Neutrophil (primary cell): ENCODE results near the gene SLC9A7.

Experiments used
- H3K27ac ChIP-seq: fragments of 200-600 bp; sonication (generic); 2 replicates; pipeline ENCODE4 v1.5.1; 2016; ENCODE audit warnings: mild to moderate bottlenecking, moderate library complexity
- H3K27me3 ChIP-seq: fragments of 200-600 bp; sonication (generic); 2 replicates; pipeline ENCODE4 v1.6.0; 2016; ENCODE audit warnings: mild to moderate bottlenecking
- H3K36me3 ChIP-seq: fragments of 200-600 bp; sonication (generic); 2 replicates; pipeline ENCODE4 v1.5.1; 2017
- H3K4me1 ChIP-seq, 2 experiments: fragments of 200-600 bp in 1 of 2; sonication (generic) in 1 of 2; 1 replicate in 1 of 2; 2 replicates in 1 of 2; pipeline versions ENCODE4 v1.5.1 to v1.6.1; 2013 to 2016; ENCODE audit warnings: low read depth in 1 of 2, low read length in 1 of 2, mild to moderate bottlenecking in 1 of 2, moderate library complexity in 1 of 2; ENCODE audit not compliant: control insufficient read depth in 1 of 2, insufficient read depth in 1 of 2
- H3K4me3 ChIP-seq, 2 experiments: fragments of 200-600 bp in 1 of 2; sonication (generic) in 1 of 2; 1 replicate in 1 of 2; 2 replicates in 1 of 2; pipeline ENCODE4 v1.5.1; 2013 to 2016; ENCODE audit warnings: low read depth in 1 of 2, low read length in 1 of 2, mild to moderate bottlenecking in 1 of 2, moderate library complexity in 1 of 2
- H3K9me3 ChIP-seq: fragments of 200-600 bp; sonication (generic); 2 replicates; pipeline ENCODE4 v1.5.1; 2016
- CTCF ChIP-seq: fragments of 200-600 bp; sonication (generic); IDR thresholded peaks from 2 replicates; pipeline ENCODE4 v1.5.1; 2016; ENCODE audit warnings: antibody characterized with exemption

SLC9A7 gene

GRCh38 chrX:46626566-46626965, 132.4 kb downstream of the SLC9A7 start:
- Histone ChIP-seq H3K4me3 (no peak overlapping the region), H3K27ac (peak overlapping the region; percentile 98), H3K4me1 (peaks cover 43 to 50% of the 10 kb centered on the region in 2 experiments), H3K9me3 (no peaks in the 10 kb centered on the region), H3K36me3 (no peaks in the 10 kb centered on the region), H3K27me3 (no peaks in the 10 kb centered on the region)
- no peak for TF ChIP-seq CTCF

- H3K4me3 ChIP-seq, result no peak overlapping the region
- H3K36me3 ChIP-seq, result no peaks in the 10 kb centered on the region
- no peaks in the 10 kb centered on the region for H3K27me3 ChIP-seq
- no peaks in the 10 kb centered on the region for H3K9me3 ChIP-seq
- H3K4me1 ChIP-seq, result peaks cover 36 to 37% of the 10 kb centered on the region in 2 experiments
- H3K27ac ChIP-seq, result no peak overlapping the region
- TF ChIP-seq CTCF, result no peak
Observed at GRCh38 chrX:46624090-46624786, 134.7 kb downstream of the SLC9A7 start.

- no peak for TF ChIP-seq CTCF
- Histone ChIP-seq H3K4me1 (peaks cover 9 to 10% of the 10 kb centered on the region in 2 experiments), H3K27ac (no peak overlapping the region)
Observed at GRCh38 chrX:46621572-46621971, 137.3 kb downstream of the SLC9A7 start.

GRCh38 chrX:46620505-46620904, 138.4 kb downstream of the SLC9A7 start:
- H3K27ac ChIP-seq, result no peak overlapping the region
- no peaks in the 10 kb centered on the region for H3K36me3 ChIP-seq
- H3K4me3 ChIP-seq, result no peak overlapping the region
- H3K4me1 ChIP-seq, result no peaks in the 10 kb centered on the region
- H3K9me3 ChIP-seq, result no peaks in the 10 kb centered on the region
- no peaks in the 10 kb centered on the region for H3K27me3 ChIP-seq
- no peak for TF ChIP-seq CTCF

More at GRCh38 chrX:46621572-46621971, 137.3 kb downstream of the SLC9A7 start:
- H3K4me3 ChIP-seq, result no peak overlapping the region
- no peaks in the 10 kb centered on the region for H3K9me3 ChIP-seq
- H3K36me3 ChIP-seq, result no peaks in the 10 kb centered on the region
- H3K27me3 ChIP-seq, result no peaks in the 10 kb centered on the region

GRCh38 chrX:46618947-46619346, 140.0 kb downstream of the SLC9A7 start:
- Histone ChIP-seq H3K27ac (no peak overlapping the region), H3K4me1 (no peaks in the 10 kb centered on the region), H3K9me3 (no peaks in the 10 kb centered on the region), H3K36me3 (no peaks in the 10 kb centered on the region), H3K4me3 (no peak overlapping the region), H3K27me3 (no peaks in the 10 kb centered on the region)
- no peak for TF ChIP-seq CTCF
